SU-DHL-6 (cell line): Measurements from ENCODE around the gene SNCB.

Source experiments
- H2AFZ ChIP-seq: fragments of 200-600 bp; sonication (generic); 2 replicates; pipeline ENCODE4 v1.6.1; 2014; ENCODE audit warnings: low read depth, mild to moderate bottlenecking, moderate library complexity, mixed read lengths, antibody characterized with exemption, low read length; ENCODE audit not compliant: severe bottlenecking
- H3F3A ChIP-seq: fragments of 200-600 bp; shearing (Covaris generic); 2 replicates; pipeline ENCODE4 v1.6.0; 2016; ENCODE audit warnings: antibody characterized with exemption, mild to moderate bottlenecking; ENCODE audit not compliant: insufficient read depth
- H3K27ac ChIP-seq: fragments of 200-600 bp; sonication (generic); 2 replicates; pipeline ENCODE4 v1.5.1; 2016; ENCODE audit warnings: low read depth, mild to moderate bottlenecking, low read length, moderate library complexity, mixed read lengths
- H3K27me3 ChIP-seq: fragments of 200-600 bp; sonication (generic), shearing (Covaris generic); 2 replicates; pipeline ENCODE4 v1.6.0; 2014; ENCODE audit warnings: mild to moderate bottlenecking, low read length
- H3K36me3 ChIP-seq: fragments of 200-600 bp; sonication (generic); 2 replicates; pipeline ENCODE4 v1.6.1; 2014; ENCODE audit warnings: mild to moderate bottlenecking, low read length, mixed read lengths
- H3K4me2 ChIP-seq: fragments of 300-600, 200-600 bp; shearing (Covaris generic), sonication (generic); 2 replicates; pipeline ENCODE4 v1.6.0; 2014; ENCODE audit warnings: low read length, low read depth, mild to moderate bottlenecking; ENCODE audit not compliant: poor library complexity, severe bottlenecking
- H3K4me3 ChIP-seq: fragments of 200-600 bp; sonication (generic); 2 replicates; pipeline ENCODE4 v1.5.1; 2014; ENCODE audit warnings: antibody characterized with exemption, low read length, mild to moderate bottlenecking, mixed read lengths; ENCODE audit not compliant: insufficient read depth, poor library complexity, severe bottlenecking
- H3K79me2 ChIP-seq: fragments of 200-600 bp; sonication (generic); 2 replicates; pipeline ENCODE4 v1.6.1; 2014; ENCODE audit warnings: mild to moderate bottlenecking, low read length, moderate library complexity; ENCODE audit not compliant: insufficient read depth
- H3K9ac ChIP-seq: fragments of 200-600 bp; sonication (generic); 2 replicates; pipeline ENCODE4 v1.7.0; 2014; ENCODE audit warnings: mild to moderate bottlenecking, low read length
- H3K9me2 ChIP-seq: fragments of 200-600 bp; sonication (generic); replicated peaks from 2 replicates; pipeline ENCODE4 v1.6.1; 2014; ENCODE audit warnings: low read length; ENCODE audit not compliant: insufficient read depth
- H3K9me3 ChIP-seq: fragments of 200-600 bp; sonication (generic); 2 replicates; pipeline ENCODE4 v1.6.1; 2014; ENCODE audit warnings: low read length, mixed read lengths; ENCODE audit not compliant: insufficient read depth
- H4K20me1 ChIP-seq: fragments of 200-600 bp; sonication (generic); 2 replicates; pipeline ENCODE4 v1.6.1; 2014; ENCODE audit warnings: low read depth, mild to moderate bottlenecking, antibody characterized with exemption, low read length, moderate library complexity, mixed read lengths
- CTCF ChIP-seq: fragments of 200-600 bp; sonication (generic); IDR thresholded peaks from one replicate; pipeline ENCODE4 v1.5.1; 2017; ENCODE audit warnings: antibody characterized with exemption, mild to moderate bottlenecking, low read length, moderate library complexity; ENCODE audit not compliant: insufficient read depth, poor library complexity, severe bottlenecking
- EZH2phosphoT487 ChIP-seq: fragments of 200-600 bp; sonication (generic), shearing (Covaris generic); conservative IDR thresholded peaks from 2 replicates; pipeline ENCODE4 v1.6.1; 2018; ENCODE audit warnings: mild to moderate bottlenecking, antibody characterized with exemption, low read length, moderate library complexity, mixed read lengths

SNCB gene

GRCh38 chr5:176665517-176665916, 35.2 kb upstream of the SNCB start:
- TF ChIP-seq EZH2phosphoT487 = no peak
- no peak for TF ChIP-seq CTCF
- Histone ChIP-seq H3F3A (no peaks in the 10 kb centered on the region), H3K9ac (no peak overlapping the region), H3K36me3 (no peaks in the 10 kb centered on the region), H4K20me1 (no peaks in the 10 kb centered on the region), H3K4me2 (no peak overlapping the region), H3K79me2 (no peaks in the 10 kb centered on the region), H3K27me3 (no peaks in the 10 kb centered on the region; the same call in 1 of the 2 replicates), H3K4me3 (no peak overlapping the region), H2AFZ (no peak overlapping the region), H3K9me3 (no peaks in the 10 kb centered on the region), H3K27ac (no peak overlapping the region), H3K9me2 (no peaks in the 10 kb centered on the region)

GRCh38 chr5:176664886-176665285, 34.6 kb upstream of the SNCB start:
- Histone ChIP-seq H3K27ac (no peak overlapping the region), H3F3A (no peaks in the 10 kb centered on the region), H3K9me2 (no peaks in the 10 kb centered on the region), H3K9me3 (no peaks in the 10 kb centered on the region), H3K9ac (no peak overlapping the region), H3K4me3 (no peak overlapping the region), H3K4me2 (no peak overlapping the region), H3K79me2 (no peaks in the 10 kb centered on the region), H2AFZ (no peak overlapping the region), H3K27me3 (no peaks in the 10 kb centered on the region; the same call in 1 of the 2 replicates), H3K36me3 (no peaks in the 10 kb centered on the region), H4K20me1 (no peaks in the 10 kb centered on the region)
- TF ChIP-seq EZH2phosphoT487 (no peak), CTCF (no peak)

- Histone ChIP-seq H3F3A (no peaks in the 10 kb centered on the region), H3K9ac (no peak overlapping the region), H3K27ac (no peak overlapping the region), H3K9me2 (no peaks in the 10 kb centered on the region), H3K79me2 (no peaks in the 10 kb centered on the region), H3K4me2 (no peak overlapping the region), H3K9me3 (no peaks in the 10 kb centered on the region), H2AFZ (no peak overlapping the region), H4K20me1 (no peaks in the 10 kb centered on the region), H3K27me3 (no peaks in the 10 kb centered on the region; the same call in 1 of the 2 replicates), H3K4me3 (no peak overlapping the region), H3K36me3 (no peaks in the 10 kb centered on the region)
- TF ChIP-seq EZH2phosphoT487 (no peak), CTCF (no peak)
These were observed 34.1 kb upstream of the SNCB start for GRCh38 chr5:176664479-176664878.

- no peaks in the 10 kb centered on the region for H3F3A ChIP-seq
- no peak overlapping the region for H3K4me3 ChIP-seq
- no peaks in the 10 kb centered on the region for H3K9me3 ChIP-seq
- no peak overlapping the region for H3K4me2 ChIP-seq
- TF ChIP-seq CTCF = no peak
- no peak overlapping the region for H2AFZ ChIP-seq
- no peaks in the 10 kb centered on the region; the same call in 1 of the 2 replicates for H3K27me3 ChIP-seq
- H3K27ac ChIP-seq = no peak overlapping the region
- no peaks in the 10 kb centered on the region for H4K20me1 ChIP-seq
- H3K36me3 ChIP-seq = no peaks in the 10 kb centered on the region
- H3K9me2 ChIP-seq = no peaks in the 10 kb centered on the region
- no peak overlapping the region for H3K9ac ChIP-seq
- H3K79me2 ChIP-seq = no peaks in the 10 kb centered on the region
These were observed 33.2 kb upstream of the SNCB start for GRCh38 chr5:176663566-176663965.
